Measurements from ENCODE around the gene DTX1.
A peak's percentile ranks its signal among the peaks of the same experiment; 100 is the strongest.

The DTX1 gene

DNA sequence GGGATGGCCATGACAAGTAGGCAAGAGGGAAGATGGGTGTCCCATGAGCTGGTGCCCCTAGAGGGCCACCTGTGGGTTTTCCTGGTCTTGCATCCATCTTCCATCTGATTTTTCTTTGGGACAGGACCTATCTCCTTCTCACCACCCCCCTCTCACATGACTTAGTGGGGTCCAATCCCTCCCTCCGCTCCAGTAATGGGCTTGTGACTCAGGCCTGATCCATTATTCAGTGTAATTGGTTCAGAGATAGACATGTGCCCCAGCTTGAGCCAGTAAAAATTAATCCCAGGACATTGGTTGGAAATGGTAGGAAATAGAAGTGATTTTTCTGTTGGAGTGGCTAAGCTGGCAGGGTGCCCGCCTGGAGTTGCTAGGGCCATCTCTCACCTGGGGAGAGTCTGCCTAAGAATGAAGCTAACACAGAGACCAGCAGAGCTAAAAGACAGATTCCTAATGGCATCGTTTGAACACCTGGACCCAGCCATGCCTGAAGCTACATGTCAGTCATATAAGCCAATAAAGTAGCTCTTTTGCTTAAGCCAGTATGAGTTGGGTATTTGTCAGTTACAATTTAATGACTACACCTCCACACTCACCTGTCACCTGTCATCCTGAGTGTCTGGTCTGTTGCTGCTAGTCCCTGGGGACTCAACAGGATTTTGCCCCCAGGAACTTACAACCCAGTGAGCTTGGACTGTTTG is 64.3 kb downstream of the DTX1 start:
- TF ChIP-seq, protein P1, sequence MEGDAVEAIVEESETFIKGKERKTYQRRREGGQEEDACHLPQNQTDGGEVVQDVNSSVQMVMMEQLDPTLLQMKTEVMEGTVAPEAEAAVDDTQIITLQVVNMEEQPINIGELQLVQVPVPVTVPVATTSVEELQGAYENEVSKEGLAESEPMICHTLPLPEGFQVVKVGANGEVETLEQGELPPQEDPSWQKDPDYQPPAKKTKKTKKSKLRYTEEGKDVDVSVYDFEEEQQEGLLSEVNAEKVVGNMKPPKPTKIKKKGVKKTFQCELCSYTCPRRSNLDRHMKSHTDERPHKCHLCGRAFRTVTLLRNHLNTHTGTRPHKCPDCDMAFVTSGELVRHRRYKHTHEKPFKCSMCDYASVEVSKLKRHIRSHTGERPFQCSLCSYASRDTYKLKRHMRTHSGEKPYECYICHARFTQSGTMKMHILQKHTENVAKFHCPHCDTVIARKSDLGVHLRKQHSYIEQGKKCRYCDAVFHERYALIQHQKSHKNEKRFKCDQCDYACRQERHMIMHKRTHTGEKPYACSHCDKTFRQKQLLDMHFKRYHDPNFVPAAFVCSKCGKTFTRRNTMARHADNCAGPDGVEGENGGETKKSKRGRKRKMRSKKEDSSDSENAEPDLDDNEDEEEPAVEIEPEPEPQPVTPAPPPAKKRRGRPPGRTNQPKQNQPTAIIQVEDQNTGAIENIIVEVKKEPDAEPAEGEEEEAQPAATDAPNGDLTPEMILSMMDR (IDR thresholded peaks at IDR 0.05; ENCODE audit: low read length, missing control alignments), result no peak
- DNase-seq (ENCODE audit: low read depth), result no peak
- no peak overlapping the region for H3K4me3 ChIP-seq (replicated peaks; ENCODE audit: low read depth, low read length)

DNA sequence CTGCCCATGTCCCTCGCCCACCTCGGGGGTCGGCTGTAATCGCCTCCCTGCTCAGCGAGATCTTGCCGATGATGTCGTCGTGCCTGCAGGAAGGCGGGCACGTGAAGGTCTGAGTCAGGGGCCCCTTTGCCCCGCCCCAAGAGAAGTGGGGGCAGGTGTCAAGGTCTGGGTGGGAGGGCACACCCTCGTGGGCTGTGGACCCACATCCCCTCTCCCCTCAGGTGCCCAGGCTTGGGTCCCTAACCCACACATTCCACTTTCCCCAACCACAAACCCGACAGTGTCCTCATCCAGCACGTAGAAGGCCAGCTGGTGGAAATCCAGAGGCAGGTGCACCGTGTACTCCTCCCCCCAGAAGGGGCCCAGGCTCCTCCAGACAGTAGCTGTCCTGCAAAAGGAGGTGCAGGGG is 71.3 kb downstream of the DTX1 start:
- no peak overlapping the region for H3K4me3 ChIP-seq (replicated peaks; ENCODE audit: low read depth, low read length)
- TF ChIP-seq, protein P1 (IDR thresholded peaks at IDR 0.05; ENCODE audit: low read length, missing control alignments), result no peak
- DNase-seq (ENCODE audit: low read depth), result no peak

DNA sequence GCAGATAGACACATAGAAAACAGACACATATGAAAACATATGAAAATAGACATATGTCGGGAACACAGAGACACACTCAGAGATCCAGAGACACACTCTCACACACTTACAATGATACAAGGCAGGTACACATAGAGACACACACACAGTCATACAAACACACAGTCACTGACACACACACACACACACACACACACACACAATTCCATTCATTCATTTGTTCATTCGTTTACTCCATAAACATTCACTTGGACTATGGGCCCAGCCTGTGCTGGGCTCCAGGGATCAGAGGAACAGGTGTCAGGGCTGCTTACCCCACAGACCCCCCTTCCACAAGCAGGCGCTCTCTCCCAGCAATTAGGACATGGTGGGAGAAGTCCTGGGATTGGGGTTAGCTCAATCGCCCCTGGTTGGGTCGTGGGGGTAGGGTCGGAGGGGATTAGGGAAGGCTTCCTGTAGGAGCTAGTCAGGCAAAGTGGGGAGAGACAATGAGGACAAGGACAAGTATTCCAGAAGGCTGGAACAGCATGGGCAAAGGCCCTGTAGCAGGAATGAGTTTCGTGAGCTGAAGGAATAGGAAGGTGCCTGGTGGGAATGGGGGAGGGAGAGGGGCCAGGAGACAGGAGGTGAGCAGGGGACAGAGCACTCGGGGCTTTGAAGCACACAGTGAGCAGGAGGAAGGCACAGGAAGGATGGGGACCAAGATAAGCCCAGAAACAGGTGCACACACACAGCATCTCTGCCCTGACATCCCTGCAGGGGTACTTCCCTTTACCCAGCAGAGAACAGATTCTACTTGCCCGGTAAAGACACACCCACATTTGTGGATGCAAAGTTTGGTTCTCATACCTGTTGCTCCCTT is 72.5 kb downstream of the DTX1 start:
- DNase-seq (ENCODE audit: low read depth), result no peak
- TF ChIP-seq, protein P1 (IDR thresholded peaks at IDR 0.05; ENCODE audit: low read length, missing control alignments), result no peak
- no peak overlapping the region for H3K4me3 ChIP-seq (replicated peaks; ENCODE audit: low read depth, low read length)

DNA sequence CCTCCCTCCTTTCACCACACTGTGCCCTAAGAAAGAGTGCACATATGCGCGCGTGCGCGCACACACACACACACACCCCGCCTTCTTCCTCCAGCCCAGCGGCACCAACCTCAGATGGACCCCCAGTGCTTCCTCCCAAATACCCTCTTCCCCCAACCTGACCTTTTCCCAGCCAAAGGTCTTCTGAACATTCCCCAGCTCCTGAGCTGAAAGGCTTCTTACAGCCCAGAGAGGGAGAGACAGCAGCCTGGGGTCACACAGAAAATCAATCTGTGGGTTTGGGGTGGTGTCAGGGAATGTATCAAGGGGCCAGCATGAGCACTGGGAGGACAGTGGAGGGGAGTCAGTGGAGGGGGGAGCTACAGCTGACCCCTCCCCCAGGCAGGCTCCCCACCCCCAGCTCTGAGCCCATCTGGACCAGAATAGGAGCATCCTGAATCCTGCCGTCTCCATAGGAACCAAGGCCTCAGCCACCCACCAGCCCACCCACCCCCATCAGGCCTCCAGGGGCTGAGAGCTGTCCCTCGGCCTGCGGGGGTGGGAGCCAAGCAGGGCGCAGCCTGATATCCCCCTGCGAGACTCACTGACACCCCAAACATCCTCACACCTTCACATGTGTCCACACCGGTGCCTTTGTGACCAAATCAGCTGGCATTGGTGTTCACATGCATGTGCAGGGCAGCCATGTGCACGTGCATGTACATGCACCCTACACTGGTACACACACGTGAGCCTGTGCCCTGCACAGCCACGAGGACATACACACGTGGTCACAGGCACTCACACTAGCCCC is 73.3 kb downstream of the DTX1 start:
- H3K4me3 ChIP-seq (replicated peaks; ENCODE audit: low read depth, low read length), result no peak overlapping the region
- TF ChIP-seq, protein P1 (IDR thresholded peaks at IDR 0.05; ENCODE audit: low read length, missing control alignments), result no peak
- no peak for DNase-seq (ENCODE audit: low read depth)

DNA sequence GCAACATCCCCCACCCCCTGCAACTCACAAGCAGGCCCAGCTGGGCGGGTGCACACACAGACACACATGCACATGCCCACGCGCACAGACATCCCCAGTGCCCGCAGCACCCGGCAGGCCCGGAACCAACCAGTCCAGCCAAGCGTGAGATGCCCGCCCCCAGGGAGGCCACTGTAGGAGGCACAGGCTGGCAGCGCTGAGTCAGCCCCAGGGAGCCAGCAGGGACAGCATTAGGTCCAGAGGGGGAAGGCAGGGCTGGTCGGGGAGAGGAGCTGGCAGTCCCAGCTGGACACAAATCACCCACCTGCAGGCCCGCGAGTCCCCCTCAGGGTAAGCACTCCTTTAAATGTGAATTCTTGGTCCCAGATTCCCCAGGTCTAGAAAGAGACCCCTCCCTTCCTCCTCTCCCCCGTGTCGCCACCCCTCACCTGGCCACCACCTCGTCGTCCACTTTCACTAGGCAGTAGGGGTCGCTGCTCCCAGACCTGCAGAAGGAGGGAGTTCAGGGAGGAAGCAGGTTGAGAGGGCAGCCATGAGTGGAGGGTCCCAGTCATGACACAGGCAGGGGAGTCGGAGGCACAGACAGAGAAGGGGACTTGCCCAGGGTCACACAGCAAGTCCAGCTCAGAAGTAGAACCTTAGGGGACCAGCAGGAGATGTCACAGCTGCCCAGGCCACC is 74.1 kb downstream of the DTX1 start:
- DNase-seq (ENCODE audit: low read depth), result no peak
- H3K4me3 ChIP-seq (replicated peaks; ENCODE audit: low read depth, low read length), result no peak overlapping the region
- TF ChIP-seq, protein P1 (IDR thresholded peaks at IDR 0.05; ENCODE audit: low read length, missing control alignments), result peak; percentile 16

DNA sequence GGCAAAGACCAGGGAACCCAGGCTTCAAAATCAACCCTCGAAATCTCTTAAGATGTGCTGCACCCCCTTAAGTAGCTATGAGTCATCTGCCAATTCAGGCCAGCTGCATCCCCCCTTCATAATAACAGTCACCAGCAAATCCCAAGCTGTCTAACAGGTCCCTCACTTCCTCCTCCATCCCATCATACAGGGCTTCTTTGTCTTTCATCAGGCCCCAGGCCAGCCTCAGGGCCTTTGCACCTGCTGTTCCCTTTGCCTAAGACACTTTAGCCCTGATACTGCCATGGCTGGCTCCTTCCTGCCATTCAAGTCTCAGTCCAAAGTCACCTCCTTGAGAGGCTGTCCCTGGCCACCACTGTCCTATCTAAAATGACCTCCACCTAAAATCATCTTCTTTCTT is 75.0 kb downstream of the DTX1 start:
- TF ChIP-seq, protein P1 (IDR thresholded peaks at IDR 0.05; ENCODE audit: low read length, missing control alignments), result no peak
- no peak for DNase-seq (ENCODE audit: low read depth)
- no peak overlapping the region for H3K4me3 ChIP-seq (replicated peaks; ENCODE audit: low read depth, low read length)
